Stomach (tissue), 9 donors: Measurements from ENCODE around the gene EFEMP1. TPM values are rescaled to one million over a fixed set of nuclear protein-coding genes. Genes with fewer than 3 reads are reported as not detected.

Experiments used
- DNase-seq, 2 donors: peaks; one replicate each; pipeline versions ENCODE4 v3.0.0 to v3.0.0-alpha.2; 2013 to 2019
- H3K27ac ChIP-seq, 5 donors: fragments of 200-600 bp in 4 of 5; sonication (generic) in 4 of 5; one replicate each; pipeline ENCODE4 v1.5.1; 2013 to 2019; ENCODE audit warnings: mild to moderate bottlenecking in 1 of 5, moderate library complexity in 1 of 5
- H3K27me3 ChIP-seq, 3 donors: fragments of 200-600 bp; sonication (generic); one replicate each; pipeline ENCODE4 v1.5.1; 2017 to 2019; ENCODE audit warnings: mixed run types in 1 of 3
- H3K36me3 ChIP-seq, 4 donors: fragments of 200-600 bp; sonication (generic); 1 replicate in 3 of 4; 2 replicates in 1 of 4; pipeline ENCODE4 v1.5.1; 2016 to 2019
- H3K4me1 ChIP-seq, 4 donors: fragments of 200-600 bp; sonication (generic); one replicate each; pipeline ENCODE4 v1.5.1; 2016 to 2019
- H3K4me3 ChIP-seq, 4 donors: fragments of 200-600 bp; sonication (generic) in 3 of 4; one replicate each; pipeline ENCODE4 v1.5.1; 2016 to 2019; ENCODE audit warnings: mild to moderate bottlenecking in 1 of 4
- H3K9me3 ChIP-seq, 4 donors: fragments of 200-600 bp; sonication (generic); one replicate each; pipeline ENCODE4 v1.5.1; 2016 to 2019
- CTCF ChIP-seq, 7 experiments: fragments of 450-650 bp in 4 of 7; fragments of 200-600 bp in 3 of 7; sonication (generic) in 3 of 7; IDR thresholded peaks; one replicate each; pipeline ENCODE4 v1.5.1; 2016 to 2019; ENCODE audit warnings: antibody characterized with exemption in 7 of 7, control low read depth in 2 of 7, mild to moderate bottlenecking in 1 of 7
- EP300 ChIP-seq: sonication (generic); formaldehyde crosslinking; IDR thresholded peaks from one replicate; pipeline ENCODE4 v1.6.1; 2017; ENCODE audit warnings: antibody characterized with exemption
- POLR2A ChIP-seq, 4 donors: fragments of 450-650 bp; IDR thresholded peaks; one replicate each; pipeline ENCODE4 v1.6.1; 2016; ENCODE audit warnings: antibody characterized with exemption in 4 of 4, control low read depth in 2 of 4, mild to moderate bottlenecking in 1 of 4, moderate library complexity in 1 of 4
- POLR2AphosphoS5 ChIP-seq, 3 donors: sonication (generic); formaldehyde crosslinking; IDR thresholded peaks; one replicate each; pipeline ENCODE4 v1.6.1; 2016; ENCODE audit warnings: antibody characterized with exemption in 3 of 3
- WGBS, 5 donors: extraction: QIAGEN DNeasy Blood & Tissue Kit in 3 of 5; methylation state at CpG; one replicate each; pipeline versions ENCODE4 v1.1.5 to v1.1.7; 2013 to 2018; 5-methylcytosine and 5-hydroxymethylcytosine counted together
- intact Hi-C: fragments of 100-400 bp; cut with DNase I; formaldehyde crosslinking; loops from one replicate; pipeline ENCODE4 v1.15.1; 2023; ENCODE audit warnings: low total_unique reads
- polyA plus RNA-seq, 3 donors: library from polyadenylated mRNA; stranded (reverse); fragments of 200-250 nt; gene quantifications; one replicate each; pipeline ENCODE4 v1.2.3, GENCODE V29; 2013
- total RNA-seq, 5 donors: library from RNA; depleted of rRNA; stranded (reverse); fragments of >200 nt; gene quantifications; one replicate each; pipeline versions ENCODE4 v1.1.0 to v1.2.3, GENCODE V29; 2014 to 2016
- donor health status: healthy with polysubstance abuse.
- donor health status: Bipolar disorder and iron deficiency.
- donor health status: healthy.

The EFEMP1 gene
- total and polyA plus RNA-seq, 8 donors, result 18.4 to 131 (median 31.8) TPM

GRCh38 chr2:55876429-55877086, 47.0 kb downstream of the EFEMP1 start:
- Histone ChIP-seq H3K9me3 (no peaks in the 10 kb centered on the region), H3K27me3 (no peaks in the 10 kb centered on the region), H3K4me3 (no peak overlapping the region), H3K27ac (no peak overlapping the region), H3K36me3 (peaks cover 0 to 8% (median 2%) of the 10 kb centered on the region in 4 donors), H3K4me1 (no peaks in the 10 kb centered on the region)
- 84 to 90% (median 89%) methylated on average over 6 of the region's 6 CpGs for WGBS, 5 donors
- intact Hi-C loops, result no loop called here
- TF ChIP-seq EP300 (no peak), POLR2A (IDR thresholded peaks at IDR 0.05) (no peak), CTCF (IDR thresholded peaks at IDR 0.05) (no peak), POLR2AphosphoS5 (IDR thresholded peaks at IDR 0.05) (no peak)
- no peak for DNase-seq

- no peak for TF ChIP-seq EP300
- TF ChIP-seq POLR2A (IDR thresholded peaks at IDR 0.05), result no peak
- TF ChIP-seq CTCF (IDR thresholded peaks at IDR 0.05), result no peak
- H3K4me3 ChIP-seq, result no peak overlapping the region
- no peaks in the 10 kb centered on the region for H3K4me1 ChIP-seq
- peaks cover 0 to 4% (median under 1%) of the 10 kb centered on the region in 4 donors for H3K36me3 ChIP-seq
- intact Hi-C loops, result no loop called here
- WGBS, 5 donors, result 75 to 83% (median 82%) methylated on average over 4 of the region's 4 CpGs
- H3K27ac ChIP-seq, result no peak overlapping the region
- DNase-seq, result no peak
- H3K9me3 ChIP-seq, result no peaks in the 10 kb centered on the region
- H3K27me3 ChIP-seq, result no peaks in the 10 kb centered on the region
Observed at GRCh38 chr2:55875434-55876135, 48.0 kb downstream of the EFEMP1 start.

GRCh38 chr2:55874338-55874737, 49.2 kb downstream of the EFEMP1 start:
- WGBS, 5 donors, result 85 to 98% (median 90%) methylated on average over 2 of the region's 2 CpGs
- H3K4me1 ChIP-seq, result no peaks in the 10 kb centered on the region
- intact Hi-C loops, result no loop called here

GRCh38 chr2:55871637-55872036, 51.9 kb downstream of the EFEMP1 start:
- H3K27me3 ChIP-seq, result no peaks in the 10 kb centered on the region
- TF ChIP-seq CTCF (IDR thresholded peaks at IDR 0.05) (no peak), EP300 (no peak), POLR2AphosphoS5 (IDR thresholded peaks at IDR 0.05) (no peak), POLR2A (IDR thresholded peaks at IDR 0.05) (no peak)
- DNase-seq, result peak in 1 of 2 donors; percentile 21
- H3K9me3 ChIP-seq, result no peaks in the 10 kb centered on the region
- H3K27ac ChIP-seq, result no peak overlapping the region
- intact Hi-C loops, result no loop called here
- no peaks in the 10 kb centered on the region for H3K4me1 ChIP-seq
- H3K36me3 ChIP-seq, result peaks cover 0 to 4% (median 0%) of the 10 kb centered on the region in 4 donors
- no peak overlapping the region for H3K4me3 ChIP-seq

More at GRCh38 chr2:55874338-55874737, 49.2 kb downstream of the EFEMP1 start:
- H3K36me3 ChIP-seq, result peaks cover 0 to 4% (median 0%) of the 10 kb centered on the region in 4 donors
- H3K4me3 ChIP-seq, result no peak overlapping the region
- H3K27ac ChIP-seq, result no peak overlapping the region
- TF ChIP-seq POLR2A (IDR thresholded peaks at IDR 0.05) (no peak), EP300 (no peak), CTCF (IDR thresholded peaks at IDR 0.05) (no peak), POLR2AphosphoS5 (IDR thresholded peaks at IDR 0.05) (no peak)
- no peaks in the 10 kb centered on the region for H3K9me3 ChIP-seq
- DNase-seq, result no peak
- H3K27me3 ChIP-seq, result no peaks in the 10 kb centered on the region
